NCI-H345 (cell line): ENCODE measurements around the gene SPATS2L.
A peak's percentile ranks its signal among the peaks of the same experiment; 100 is the strongest.

Experiments
- DNase-seq: peaks from one replicate; lab custom pipeline; 2025; lab: John Stamatoyannopoulos, UW

Gene SPATS2L

DNA sequence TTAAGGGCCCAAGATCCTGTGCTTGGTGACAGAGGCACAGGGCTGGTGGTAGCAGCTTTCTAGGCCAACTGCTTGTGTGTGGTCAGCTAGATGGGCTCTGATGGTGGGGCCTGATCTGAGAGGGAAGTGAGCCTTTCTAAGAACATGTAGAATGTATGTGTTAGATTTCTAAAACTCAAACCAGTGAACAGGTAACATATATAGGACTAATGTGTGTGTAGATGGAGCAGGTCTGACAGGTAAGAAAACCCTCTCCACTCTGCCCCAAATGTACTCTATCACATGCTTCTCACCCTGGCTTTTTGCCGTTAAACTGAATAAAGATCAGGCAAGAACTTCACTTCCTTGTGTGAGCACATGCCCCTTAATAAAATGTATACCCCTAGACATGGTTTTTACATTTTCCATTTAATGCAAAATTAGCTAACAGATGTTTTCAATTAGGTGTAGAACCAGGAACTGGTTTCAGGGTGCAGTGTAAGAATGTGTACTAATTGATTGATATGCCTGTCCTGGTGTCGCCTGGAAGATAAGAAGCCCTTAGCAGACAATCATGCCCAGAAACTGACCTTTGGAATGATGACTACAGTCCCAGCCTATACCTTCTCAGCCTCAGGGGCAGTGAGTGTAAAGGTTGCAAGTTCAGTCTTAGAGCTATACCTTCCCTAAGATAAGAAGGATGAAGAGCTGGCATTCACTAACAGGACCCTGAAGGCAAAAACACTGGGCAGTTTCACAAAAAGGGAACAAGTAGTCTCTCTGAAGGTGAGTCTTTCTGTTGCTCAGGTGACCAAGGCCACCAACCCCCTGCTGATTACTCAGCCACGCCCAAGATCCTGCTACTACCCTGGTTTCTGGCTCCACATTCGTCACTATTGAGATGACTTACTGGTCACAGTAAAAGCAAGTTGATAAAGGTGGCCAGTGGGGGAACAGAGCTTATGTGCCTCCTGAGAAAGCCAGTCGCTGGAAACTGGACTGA is 71.2 kb downstream of the SPATS2L start:
- peak; percentile 26 for DNase-seq

DNA sequence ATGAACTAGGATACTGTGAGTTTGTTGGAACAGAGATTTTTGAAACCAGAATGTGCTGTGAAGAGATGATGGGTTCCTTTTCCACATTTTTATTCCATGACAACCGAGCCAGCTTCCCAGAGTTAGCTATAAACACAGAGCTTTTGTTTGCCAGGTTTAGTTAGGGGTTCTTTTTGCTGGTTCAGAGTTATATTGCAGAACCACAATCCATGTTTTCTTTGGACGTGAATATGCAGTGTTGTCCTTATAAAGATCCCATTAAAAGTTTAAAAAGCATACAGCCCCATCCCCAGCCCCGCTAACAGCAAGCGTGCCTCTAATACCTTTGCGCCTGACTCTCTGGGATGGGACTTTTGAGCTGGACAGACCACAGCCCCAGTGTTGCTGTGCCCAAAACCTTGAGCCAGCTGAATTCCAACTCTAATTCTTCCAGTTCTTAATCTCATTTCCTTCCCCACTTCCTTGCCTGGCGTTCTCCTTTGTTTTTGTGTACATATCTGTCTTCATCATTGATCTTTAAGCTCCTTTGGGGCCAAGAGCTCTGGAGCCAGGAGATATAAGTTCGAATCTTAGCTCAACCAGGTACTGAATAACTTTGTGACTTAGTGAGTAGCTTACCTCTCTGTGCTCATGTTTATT is 72.3 kb downstream of the SPATS2L start:
- DNase-seq = no peak

DNA sequence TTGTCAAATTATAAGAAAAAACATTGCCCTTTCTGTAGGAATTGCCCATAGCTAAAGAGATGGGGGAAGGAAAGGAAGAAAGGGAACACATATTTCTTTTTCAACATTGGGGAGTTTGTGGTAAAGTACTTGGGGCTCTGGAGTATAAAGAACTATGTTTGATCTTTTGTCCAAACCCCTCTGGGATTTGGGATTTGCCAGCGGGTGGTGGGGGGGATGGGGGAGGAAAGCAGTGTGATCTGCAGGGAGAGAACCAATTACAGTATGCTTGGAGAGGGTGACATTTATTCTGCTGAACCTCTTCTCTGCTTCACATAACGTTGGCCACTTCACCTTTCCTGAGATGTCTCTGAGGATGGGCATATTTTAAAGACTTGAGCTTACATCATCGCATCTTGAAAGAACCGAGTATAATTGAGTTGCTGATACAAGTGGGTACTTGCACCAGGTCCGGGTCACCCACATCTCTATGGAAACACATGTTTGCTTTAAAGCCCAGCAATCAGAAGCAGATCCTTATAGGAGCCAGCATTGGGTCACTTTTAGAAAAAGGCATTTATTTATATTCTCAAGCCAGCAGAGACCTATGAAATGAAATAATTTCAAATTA is 73.1 kb downstream of the SPATS2L start:
- peak; percentile 68 for DNase-seq

DNA sequence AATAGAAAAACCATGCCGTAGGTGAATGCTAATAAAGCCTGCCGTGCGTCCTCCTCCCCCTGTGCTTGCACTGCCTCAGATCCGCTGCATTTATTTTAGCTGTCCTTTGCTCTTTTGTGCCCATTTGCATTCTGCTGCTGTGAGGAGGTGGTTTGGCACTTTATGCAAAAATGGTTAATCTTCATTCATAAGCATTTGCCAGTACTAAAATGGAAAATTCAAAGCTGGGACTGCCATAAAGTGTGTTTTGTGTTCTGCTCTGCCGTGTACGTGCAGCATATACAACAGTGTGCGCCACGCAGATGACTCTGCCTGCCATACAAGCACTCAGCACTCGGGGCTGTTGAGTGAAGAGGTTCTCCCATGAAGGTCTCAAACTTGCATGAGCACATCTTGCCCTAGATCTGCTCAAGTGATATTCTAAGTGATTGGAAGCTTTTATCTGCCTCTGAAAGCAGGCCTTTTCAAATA is 73.6 kb downstream of the SPATS2L start:
- DNase-seq = peak; percentile 68

DNA sequence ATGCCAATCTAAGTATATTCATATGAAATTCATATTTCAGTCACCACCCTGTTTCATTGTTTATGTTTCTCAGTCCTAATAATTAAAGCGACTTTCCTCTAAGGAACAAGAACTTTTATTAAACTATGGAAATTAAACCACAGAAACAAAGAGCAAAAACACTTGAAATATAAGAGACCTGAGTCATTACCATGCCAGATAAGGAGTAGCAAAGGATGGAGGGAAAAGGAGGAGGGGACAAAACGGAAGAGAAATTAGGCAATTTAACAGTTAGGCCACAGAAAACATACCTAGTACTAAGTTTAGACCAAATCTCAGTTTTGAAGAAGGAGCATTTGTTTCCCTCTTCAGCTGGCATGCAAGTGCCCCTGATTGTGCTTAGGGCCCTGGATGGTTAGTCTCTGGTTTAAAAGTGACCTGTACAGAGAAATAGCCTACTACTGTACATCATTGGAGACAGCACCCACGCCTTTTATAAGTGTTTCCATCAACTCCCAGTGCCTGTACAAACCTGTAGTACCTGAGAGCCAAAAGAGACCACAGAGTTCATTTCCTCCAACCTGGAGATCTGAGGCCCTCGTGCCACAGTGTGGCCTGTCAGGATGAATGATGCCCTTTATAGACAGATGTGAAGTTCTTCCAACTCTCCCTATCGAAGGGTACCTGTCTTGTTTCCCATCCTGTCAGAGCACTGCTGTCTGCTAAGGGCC is 74.5 kb downstream of the SPATS2L start:
- DNase-seq = no peak

DNA sequence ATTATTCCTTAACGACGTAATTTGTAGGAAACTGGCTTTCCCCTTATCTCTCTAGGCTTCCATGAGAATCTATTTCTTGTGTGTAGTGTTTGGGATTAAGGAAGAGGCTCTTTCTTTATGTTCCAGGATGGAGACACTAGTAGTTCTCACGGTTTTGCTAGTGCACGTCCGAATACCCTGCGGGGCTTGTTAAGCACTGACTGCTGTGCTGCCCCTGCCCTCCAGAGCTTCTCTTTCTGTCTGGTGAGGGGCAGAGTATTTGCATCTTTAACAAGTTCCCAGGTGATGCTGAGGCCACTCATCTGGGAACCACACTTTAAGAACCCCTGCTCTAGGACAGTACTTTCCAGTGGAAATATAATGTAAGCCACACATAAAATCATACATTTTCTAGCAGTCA is 76.4 kb downstream of the SPATS2L start:
- no peak for DNase-seq

DNA sequence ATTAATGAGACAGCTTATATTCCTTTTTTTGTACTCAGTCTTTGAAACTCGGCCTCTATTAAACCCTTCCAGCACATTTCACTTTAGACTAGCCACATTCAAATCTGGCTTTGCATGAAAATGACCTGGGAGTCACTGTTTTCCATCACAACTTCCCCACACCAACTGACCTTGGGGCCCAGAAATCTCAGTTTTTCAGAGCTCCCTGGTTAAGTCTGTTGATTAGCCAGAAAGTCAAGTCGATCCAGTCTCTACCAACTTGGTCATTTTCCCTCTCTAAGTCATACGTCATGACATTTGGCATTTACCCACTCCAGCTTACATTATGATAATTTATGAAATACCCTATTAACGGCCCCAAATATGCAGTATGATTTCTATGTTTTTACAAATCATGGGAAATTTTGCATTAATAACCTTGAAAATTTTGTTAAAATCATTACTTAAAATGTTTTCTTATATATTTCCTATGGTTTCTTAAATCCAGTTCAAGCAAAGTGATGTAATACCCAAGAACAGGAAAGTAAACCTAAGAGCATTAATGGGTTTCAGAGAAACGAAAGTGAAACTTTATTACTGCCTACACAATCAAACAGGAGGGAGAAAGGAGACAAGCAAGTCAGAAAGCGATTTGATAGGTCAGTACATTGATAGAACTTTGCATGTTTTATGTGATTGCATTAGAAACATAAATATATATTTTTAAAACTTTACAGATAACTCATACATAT is 77.1 kb downstream of the SPATS2L start:
- DNase-seq = no peak

DNA sequence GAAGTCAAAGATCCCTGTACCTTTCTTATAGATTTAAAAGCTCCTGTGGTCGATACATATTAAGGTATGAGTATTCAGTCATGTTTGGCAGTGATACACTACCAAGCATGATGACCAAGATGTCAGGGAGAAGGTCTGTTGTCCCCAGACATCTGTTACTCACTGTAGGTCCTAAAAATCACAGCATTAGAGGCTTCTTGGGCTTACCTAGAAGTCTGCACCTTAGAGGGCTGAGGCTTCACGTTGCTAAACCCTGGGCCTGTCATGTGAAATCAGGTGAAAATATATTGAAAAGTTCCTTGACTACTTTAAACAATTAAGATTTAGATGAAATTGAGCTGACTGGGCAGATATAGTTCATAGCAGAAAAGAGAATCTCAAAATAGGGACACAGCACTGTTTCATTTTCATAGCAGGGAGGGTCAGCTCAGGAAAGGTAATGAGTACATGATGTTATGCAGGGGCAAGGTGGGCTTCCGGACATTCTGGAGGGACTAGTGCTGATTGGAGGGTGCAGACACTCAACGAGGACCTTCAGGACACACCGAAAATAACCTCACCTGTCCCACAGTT is 78.7 kb downstream of the SPATS2L start:
- no peak for DNase-seq

DNA sequence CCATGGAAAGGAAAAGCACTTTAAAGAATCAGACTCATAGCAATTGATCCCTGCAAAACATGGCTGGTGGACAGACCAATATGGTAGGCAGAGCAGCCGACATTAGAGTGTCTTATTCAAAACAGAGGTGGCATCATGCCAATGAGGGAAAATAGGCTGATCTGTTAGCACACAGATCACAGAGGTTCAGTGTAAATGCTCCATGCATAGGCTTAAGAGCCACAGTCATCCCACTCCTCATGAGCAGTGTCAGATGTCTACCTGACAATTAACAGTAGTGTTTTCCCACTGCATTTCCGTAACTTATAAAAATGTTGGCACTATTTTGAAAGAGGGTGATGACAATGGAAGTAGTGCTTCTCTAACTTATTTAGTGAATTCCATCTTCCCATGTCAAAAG is 86.7 kb downstream of the SPATS2L start:
- DNase-seq = peak; percentile 16

DNA sequence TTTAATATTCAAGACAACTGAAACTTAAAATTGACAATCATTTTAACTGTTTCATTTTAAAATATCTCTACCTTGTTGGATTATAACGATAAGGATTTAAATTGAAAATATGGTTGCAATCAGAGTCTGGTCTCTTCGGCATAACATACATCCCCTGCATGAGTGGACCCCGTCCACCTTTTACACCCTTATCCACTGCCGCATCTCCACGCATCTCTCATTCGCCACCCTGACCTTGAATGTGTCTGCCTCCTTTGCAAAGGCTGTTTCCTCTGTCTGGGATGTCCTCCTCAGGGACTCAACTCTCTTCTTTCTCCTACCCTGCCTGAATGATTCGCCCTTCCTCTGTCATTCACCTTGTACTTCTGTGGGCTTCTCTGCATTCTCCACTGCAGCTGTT is 87.6 kb downstream of the SPATS2L start:
- no peak for DNase-seq

DNA sequence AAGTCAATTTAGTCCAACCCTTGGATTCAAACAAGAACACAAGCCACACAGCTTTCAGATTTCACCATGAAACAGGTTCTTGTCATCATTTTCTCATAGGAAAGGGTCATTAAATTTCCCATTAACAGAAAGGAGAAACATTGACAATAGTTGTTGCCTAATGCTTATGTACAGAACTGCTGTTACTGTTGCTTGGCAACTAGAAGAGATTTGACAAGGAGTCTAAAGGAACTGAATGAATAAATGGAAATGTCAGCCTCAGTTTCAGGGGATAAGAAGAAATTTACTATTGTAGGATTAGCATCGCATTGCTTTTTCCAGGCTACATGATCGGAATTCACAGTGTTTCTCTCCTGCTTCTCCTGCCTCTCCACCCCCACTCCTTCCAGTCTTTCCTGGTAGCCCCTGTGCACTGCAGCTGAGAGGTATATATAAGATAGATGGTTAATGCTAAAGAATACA is 90.3 kb downstream of the SPATS2L start:
- peak; percentile 33 for DNase-seq

DNA sequence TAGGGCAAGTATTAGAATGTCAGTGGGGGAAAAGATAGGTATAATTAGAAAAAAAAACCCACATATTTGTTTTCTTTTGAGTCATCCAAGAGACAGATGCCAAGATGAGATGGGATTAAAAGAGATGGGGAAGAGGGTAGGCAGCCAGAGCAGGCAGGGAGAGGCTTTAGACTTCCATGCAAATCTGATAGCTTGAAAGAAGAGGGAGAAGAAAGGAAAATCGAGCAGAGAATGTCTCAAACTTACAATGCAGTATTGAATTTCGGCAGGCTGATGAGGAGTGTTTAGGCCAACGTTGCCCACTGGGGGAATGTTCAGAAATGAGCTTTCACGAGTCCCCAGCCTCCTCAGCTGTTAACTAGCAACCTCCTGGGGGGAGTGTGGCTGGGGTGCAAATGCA is 91.3 kb downstream of the SPATS2L start:
- DNase-seq = no peak

DNA sequence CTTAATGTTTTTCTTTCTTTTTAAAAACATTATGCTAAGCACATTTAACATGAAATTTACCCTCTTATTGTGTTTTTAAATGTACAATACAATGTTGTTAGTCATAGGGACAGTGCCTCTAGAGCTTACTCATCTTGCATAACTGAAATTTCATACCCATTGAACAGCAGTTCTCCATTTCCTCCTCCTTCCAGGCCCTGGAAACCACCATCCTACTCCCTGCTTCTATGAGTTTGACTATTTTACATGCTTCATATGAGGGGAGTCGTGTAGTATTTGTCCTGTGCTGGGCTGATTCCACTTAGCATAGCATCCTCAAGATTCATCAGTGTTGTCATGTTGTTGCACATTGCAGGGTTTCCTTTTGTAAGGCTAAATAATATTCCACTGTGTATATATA is 92.6 kb downstream of the SPATS2L start:
- DNase-seq = no peak

DNA sequence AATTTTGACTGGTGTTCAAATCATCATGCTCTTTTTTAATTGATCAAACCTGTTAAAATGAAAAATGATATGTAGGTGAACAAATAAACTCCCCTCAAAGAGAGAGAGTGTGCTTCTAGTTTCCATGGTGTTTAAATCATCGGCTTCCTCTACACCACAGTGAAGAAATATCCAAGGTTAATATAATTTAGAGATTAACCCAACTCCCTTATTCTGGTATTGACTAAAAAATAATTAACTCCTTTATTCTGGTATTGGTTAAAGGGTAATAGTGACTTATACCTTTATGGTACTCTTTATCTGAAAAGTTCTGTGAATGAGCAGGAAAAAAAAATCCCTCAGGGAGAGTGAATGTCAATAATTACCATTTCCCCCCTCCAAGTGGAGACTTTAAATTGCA is 93.1 kb downstream of the SPATS2L start:
- DNase-seq = no peak

DNA sequence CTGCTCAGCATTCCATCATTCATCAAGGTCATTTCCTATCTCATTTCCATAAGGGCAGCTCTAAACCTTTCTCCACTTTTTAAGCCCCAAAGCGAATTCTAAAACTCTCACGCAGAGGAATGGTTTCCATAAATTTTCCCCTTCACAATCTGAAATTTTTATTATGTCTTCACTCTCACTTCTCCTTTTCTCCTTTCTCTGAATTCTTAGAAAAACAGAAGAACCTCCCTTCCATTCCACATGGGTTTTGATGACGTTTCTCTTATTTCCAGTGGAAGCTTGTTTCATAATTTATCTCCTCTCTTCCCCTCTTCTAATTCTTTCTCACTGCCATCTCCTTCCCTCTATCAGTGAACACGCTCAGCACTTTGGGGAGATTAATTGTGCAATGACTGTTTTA is 97.3 kb downstream of the SPATS2L start:
- no peak for DNase-seq

DNA sequence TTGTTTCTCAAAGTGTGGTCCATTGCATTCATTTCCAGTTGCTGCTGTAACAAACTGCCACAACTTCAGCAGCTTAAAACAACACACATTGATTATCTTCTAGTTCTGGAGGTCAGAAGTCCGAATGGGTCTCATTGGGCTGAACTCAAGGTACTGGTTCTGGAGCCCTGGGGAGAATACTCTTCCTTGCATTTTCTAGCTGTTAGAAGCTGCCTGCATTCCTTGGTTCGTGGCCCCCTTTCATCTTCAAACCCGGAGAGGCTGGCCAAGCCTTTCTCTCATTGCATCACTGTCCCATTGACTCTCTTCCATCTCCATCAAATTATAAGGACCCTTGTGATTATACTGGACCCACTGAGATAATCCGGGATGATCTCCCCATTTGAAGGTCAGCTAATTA is 98.1 kb downstream of the SPATS2L start:
- DNase-seq = no peak

DNA sequence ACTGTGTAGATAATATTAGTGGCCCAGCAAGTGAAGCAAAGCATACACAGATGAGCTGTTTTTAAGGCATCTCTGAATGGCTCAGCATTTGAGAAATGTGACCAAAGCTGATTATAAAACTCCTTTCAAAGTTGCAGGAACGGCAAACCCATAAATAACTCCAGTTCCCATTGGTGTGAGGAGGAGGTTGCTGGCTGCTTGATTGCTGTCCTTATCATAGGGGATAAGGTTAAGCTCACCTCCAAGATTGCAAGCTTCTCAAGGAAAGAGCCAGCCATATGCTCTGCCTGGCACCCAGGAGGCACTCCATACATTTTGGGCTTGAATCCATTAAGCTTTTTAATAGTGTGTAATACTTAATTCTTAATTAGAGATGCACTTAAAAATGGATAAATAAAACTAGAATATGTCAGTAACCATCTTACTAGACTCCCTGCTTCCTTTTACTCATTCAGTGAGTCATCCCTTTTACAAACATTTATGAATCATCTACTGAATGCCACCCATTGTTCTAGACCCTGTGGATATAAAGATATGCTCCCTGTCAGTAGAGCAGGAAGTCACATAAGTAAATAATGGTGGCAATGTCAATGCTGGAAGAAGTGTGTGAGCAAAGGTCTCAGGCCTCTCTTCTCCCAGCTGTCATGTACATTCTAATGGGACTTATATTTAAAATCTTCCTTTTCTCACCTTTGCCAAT is 99.3 kb downstream of the SPATS2L start:
- DNase-seq = peak; percentile 67

DNA sequence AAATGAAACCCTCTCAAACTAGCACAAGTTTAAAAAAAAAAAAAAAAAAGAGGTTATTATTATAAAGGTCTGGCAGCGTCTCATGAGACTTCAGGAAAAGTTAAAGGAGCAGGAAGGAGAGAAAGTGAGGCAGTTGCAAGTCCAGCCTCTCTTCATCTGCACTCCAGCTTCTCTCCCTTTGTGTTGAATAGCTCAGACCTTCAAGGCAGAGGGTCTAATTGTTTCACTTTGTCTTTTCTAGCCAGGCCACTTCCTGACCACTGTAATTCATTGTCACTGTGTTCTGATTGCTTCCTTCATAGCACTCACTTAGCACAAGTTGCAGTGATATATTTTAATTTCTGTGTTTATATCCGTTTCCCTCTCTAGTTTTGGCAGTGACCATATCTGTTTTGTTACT is 99.9 kb downstream of the SPATS2L start:
- no peak for DNase-seq

DNA sequence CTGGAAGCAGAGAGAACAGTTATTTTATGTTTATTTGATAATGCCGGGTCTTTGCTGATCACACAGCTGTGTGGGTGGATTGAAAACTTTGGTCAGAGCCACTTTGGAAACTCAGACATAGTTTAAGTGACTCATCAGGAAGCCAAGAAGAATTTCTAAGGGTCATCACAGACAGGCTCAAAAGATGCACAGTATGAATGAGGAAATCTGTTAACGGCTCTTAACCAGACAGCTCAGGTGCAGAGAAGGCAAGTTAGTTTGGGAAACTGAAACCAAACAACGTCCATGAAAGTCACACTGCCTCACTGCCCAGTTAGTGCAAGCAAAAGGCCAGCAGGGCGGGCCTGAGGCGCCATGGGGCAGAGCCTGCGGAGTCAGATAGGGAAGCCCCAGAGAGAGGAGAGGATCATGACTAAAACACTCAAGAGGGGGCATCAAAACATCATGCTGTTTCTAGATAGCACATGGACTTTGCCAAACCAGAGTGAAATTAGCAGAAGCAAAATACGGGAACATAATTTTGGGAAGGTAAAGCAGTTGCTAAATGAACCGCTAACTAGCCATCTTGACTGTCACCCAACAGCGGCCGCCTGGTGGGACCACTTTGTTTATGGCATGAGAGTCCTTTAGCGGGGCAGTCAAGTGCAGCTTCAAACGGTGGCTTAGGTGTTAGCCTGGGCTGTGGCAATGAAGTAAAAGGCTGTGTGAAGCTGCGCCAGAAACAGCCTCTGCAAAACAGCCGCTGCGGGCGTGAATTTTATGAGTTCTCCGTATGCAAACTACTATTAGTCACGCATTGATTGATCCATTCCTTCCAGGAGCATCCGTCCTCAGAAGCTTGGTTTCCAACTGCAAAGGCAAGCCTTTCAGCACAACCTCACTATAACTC is 102.2 kb downstream of the SPATS2L start:
- DNase-seq = peak; percentile 54
